Endothelial cell of umbilical vein (primary cell): Measurements from ENCODE around the gene OVOL3.

Experiments
- EZH2 ChIP-seq: IDR thresholded peaks from 2 replicates; pipeline ENCODE4 v1.6.1; 2012; ENCODE audit warnings: borderline replicate concordance, low read depth, mild to moderate bottlenecking, moderate library complexity, low read length, inconsistent platforms; ENCODE audit not compliant: severe bottlenecking
- POLR2A ChIP-seq: IDR thresholded peaks from 2 replicates; pipeline ENCODE4 v1.6.1; 2012; ENCODE audit warnings: low read depth, mild to moderate bottlenecking, control low read depth, low read length
- POLR2AphosphoS5 ChIP-seq: IDR thresholded peaks from 2 replicates; pipeline ENCODE4 v1.6.1; 2012; ENCODE audit warnings: low read depth, mild to moderate bottlenecking, control low read depth, low read length, moderate library complexity; ENCODE audit not compliant: insufficient read depth
- TF ChIP-seq, protein P1 (sequence below), 2 donors: IDR thresholded peaks; 1 replicate in 1 of 2; 2 replicates in 1 of 2; pipeline ENCODE4 v1.5.1; 2011; ENCODE audit warnings: low read length in 2 of 2, mild to moderate bottlenecking in 2 of 2, moderate library complexity in 2 of 2, control low read depth in 1 of 2, inconsistent platforms in 1 of 2, low read depth in 1 of 2; ENCODE audit not compliant: insufficient read depth in 1 of 2; ENCODE audit errors: extremely low read depth in 1 of 2
- TF ChIP-seq, protein P2 (sequence below): IDR thresholded peaks from 2 replicates; pipeline ENCODE4 v1.6.1; 2011; ENCODE audit not compliant: insufficient read depth, insufficient read length

DNA sequence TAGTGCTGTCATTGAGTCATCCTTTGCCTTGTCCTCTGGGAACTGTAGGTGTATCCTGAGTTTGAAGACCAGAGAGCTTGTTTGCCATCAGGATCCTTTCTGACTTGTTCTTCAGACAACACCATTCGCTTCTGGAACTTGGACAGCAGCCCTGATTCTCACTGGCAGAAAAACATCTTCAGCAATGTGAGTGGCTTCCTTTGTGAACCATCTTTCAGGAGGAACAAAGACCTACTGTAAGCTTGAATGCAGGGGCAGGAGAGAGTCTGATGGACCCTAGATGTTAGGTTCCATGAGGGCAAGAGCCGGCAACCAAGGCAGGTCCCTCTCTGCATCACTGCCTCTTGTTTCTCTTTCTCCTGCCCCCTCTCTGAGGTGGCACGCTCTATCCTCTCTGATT is 29.6 kb upstream of the OVOL3 start:
- TF ChIP-seq, protein P1, sequence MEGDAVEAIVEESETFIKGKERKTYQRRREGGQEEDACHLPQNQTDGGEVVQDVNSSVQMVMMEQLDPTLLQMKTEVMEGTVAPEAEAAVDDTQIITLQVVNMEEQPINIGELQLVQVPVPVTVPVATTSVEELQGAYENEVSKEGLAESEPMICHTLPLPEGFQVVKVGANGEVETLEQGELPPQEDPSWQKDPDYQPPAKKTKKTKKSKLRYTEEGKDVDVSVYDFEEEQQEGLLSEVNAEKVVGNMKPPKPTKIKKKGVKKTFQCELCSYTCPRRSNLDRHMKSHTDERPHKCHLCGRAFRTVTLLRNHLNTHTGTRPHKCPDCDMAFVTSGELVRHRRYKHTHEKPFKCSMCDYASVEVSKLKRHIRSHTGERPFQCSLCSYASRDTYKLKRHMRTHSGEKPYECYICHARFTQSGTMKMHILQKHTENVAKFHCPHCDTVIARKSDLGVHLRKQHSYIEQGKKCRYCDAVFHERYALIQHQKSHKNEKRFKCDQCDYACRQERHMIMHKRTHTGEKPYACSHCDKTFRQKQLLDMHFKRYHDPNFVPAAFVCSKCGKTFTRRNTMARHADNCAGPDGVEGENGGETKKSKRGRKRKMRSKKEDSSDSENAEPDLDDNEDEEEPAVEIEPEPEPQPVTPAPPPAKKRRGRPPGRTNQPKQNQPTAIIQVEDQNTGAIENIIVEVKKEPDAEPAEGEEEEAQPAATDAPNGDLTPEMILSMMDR (IDR thresholded peaks at IDR 0.05; ENCODE audit: extremely low read depth in 1 of 2, insufficient read depth in 1 of 2, low read depth in 1 of 2, low read length in 2 of 2) = no peak
- TF ChIP-seq POLR2A = no peak
- no peak for TF ChIP-seq EZH2
- no peak for TF ChIP-seq POLR2AphosphoS5
- TF ChIP-seq, protein P2, sequence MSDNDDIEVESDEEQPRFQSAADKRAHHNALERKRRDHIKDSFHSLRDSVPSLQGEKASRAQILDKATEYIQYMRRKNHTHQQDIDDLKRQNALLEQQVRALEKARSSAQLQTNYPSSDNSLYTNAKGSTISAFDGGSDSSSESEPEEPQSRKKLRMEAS = no peak
